Measurements from ENCODE around the gene AIF1. TPM values are rescaled to one million over a fixed set of nuclear protein-coding genes. Genes with fewer than 3 reads are reported as not detected.

AIF1 gene
- total RNA-seq, 1 donor = not detected

- H3K4me3 ChIP-seq (ENCODE audit: low read depth, low read length) = no peak overlapping the region
- no peak for DNase-seq (ENCODE audit: low read depth)
- TF ChIP-seq CTCF (IDR thresholded peaks at IDR 0.05; ENCODE audit: insufficient read depth, low read depth, low read length) = no peak
Measured at GRCh38 chr6:31634969-31635575, 20.0 kb downstream of the AIF1 start.

GRCh38 chr6:31636698-31637596, 21.9 kb downstream of the AIF1 start:
- no peak for DNase-seq (ENCODE audit: low read depth)
- no peak for TF ChIP-seq CTCF (IDR thresholded peaks at IDR 0.05; ENCODE audit: insufficient read depth, low read depth, low read length)
- no peak overlapping the region for H3K4me3 ChIP-seq (ENCODE audit: low read depth, low read length)

- DNase-seq (ENCODE audit: low read depth) = no peak
- no peak for TF ChIP-seq CTCF (IDR thresholded peaks at IDR 0.05; ENCODE audit: insufficient read depth, low read depth, low read length)
- no peak overlapping the region for H3K4me3 ChIP-seq (ENCODE audit: low read depth, low read length)
Measured at GRCh38 chr6:31639043-31639442, 24.0 kb downstream of the AIF1 start.

- H3K4me3 ChIP-seq (ENCODE audit: low read depth, low read length) = no peak overlapping the region
- no peak for TF ChIP-seq CTCF (IDR thresholded peaks at IDR 0.05; ENCODE audit: insufficient read depth, low read depth, low read length)
- DNase-seq (ENCODE audit: low read depth) = no peak
Measured at GRCh38 chr6:31639449-31639861, 24.4 kb downstream of the AIF1 start.

GRCh38 chr6:31640612-31641011, 25.6 kb downstream of the AIF1 start:
- DNase-seq (ENCODE audit: low read depth) = no peak
- H3K4me3 ChIP-seq (ENCODE audit: low read depth, low read length) = no peak overlapping the region
- TF ChIP-seq CTCF (IDR thresholded peaks at IDR 0.05; ENCODE audit: insufficient read depth, low read depth, low read length) = no peak

GRCh38 chr6:31641370-31641769, 26.3 kb downstream of the AIF1 start:
- no peak overlapping the region for H3K4me3 ChIP-seq (ENCODE audit: low read depth, low read length)
- no peak for TF ChIP-seq CTCF (IDR thresholded peaks at IDR 0.05; ENCODE audit: insufficient read depth, low read depth, low read length)
- no peak for DNase-seq (ENCODE audit: low read depth)
